GM12873 (cell line): Measurements from ENCODE around the gene ZCCHC9.

Experiments used
- CTCF ChIP-seq: IDR thresholded peaks from 2 replicates; pipeline ENCODE4 v1.5.1; 2012; ENCODE audit warnings: low read depth, mild to moderate bottlenecking, moderate library complexity, low read length, control low read depth; ENCODE audit not compliant: insufficient read depth; ENCODE audit errors: missing control alignments

Gene ZCCHC9

GRCh38 chr5:81268521-81269196 lies 32.7 kb upstream of the ZCCHC9 start:
- no peak for TF ChIP-seq CTCF

GRCh38 chr5:81269751-81270393 lies 31.5 kb upstream of the ZCCHC9 start:
- TF ChIP-seq CTCF = no peak

- no peak for TF ChIP-seq CTCF
These were observed 17.4 kb upstream of the ZCCHC9 start for GRCh38 chr5:81283976-81284375.

- TF ChIP-seq CTCF = no peak
These were observed 15.2 kb upstream of the ZCCHC9 start for GRCh38 chr5:81286059-81286617.

GRCh38 chr5:81288021-81288433 lies 13.4 kb upstream of the ZCCHC9 start:
- no peak for TF ChIP-seq CTCF

- no peak for TF ChIP-seq CTCF
These were observed 11.2 kb upstream of the ZCCHC9 start for GRCh38 chr5:81290146-81290545.

- no peak for TF ChIP-seq CTCF
These were observed 9.3 kb upstream of the ZCCHC9 start for GRCh38 chr5:81292130-81292529.
